H1 (cell line): ENCODE results near the gene NGEF. TPM values are rescaled to one million over a fixed set of nuclear protein-coding genes. Genes with fewer than 3 reads are reported as not detected.
A peak's percentile ranks its signal among the peaks of the same experiment; 100 is the strongest.

Experiments
- CTCF ChIA-PET: fragments of 300-600 bp; sonication (Branson Sonifier 250); formaldehyde crosslinking; loops from one replicate; lab custom pipeline; 2021; ENCODE audit not compliant: partially characterized antibody; lab: Charles Lee
- POLR2A ChIA-PET: fragments of 300-600 bp; sonication (Branson Sonifier 250); formaldehyde crosslinking; loops from one replicate; lab custom pipeline; 2021; ENCODE audit warnings: inconsistent platforms; ENCODE audit not compliant: partially characterized antibody; lab: Charles Lee
- DNase-seq, 2 experiments: peaks; one replicate each; pipeline versions ENCODE4 v3.0.0 to v3.0.0-alpha.2; 2010 to 2022; ENCODE audit warnings: low spot score in 2 of 2, low read depth in 1 of 2, mixed read lengths in 1 of 2
- FAIRE-seq: peaks from 2 replicates; lab custom pipeline; 2011; peaks lifted over from hg19 to GRCh38; lab: Jason Lieb, UNC
- H2AFZ ChIP-seq: 2 replicates; pipeline ENCODE4 v1.8.1; 2012; ENCODE audit warnings: low read length, inconsistent platforms
- H2AK5ac ChIP-seq: 2 replicates; pipeline ENCODE4 v1.6.1; 2013; ENCODE audit warnings: low read depth, low read length
- H2BK120ac ChIP-seq: replicated peaks from 2 replicates; pipeline ENCODE3; 2013; ENCODE audit warnings: low read depth, low read length, inconsistent platforms
- H2BK12ac ChIP-seq: 2 replicates; pipeline ENCODE4 v1.6.1; 2013; ENCODE audit warnings: low read depth, low read length
- H2BK15ac ChIP-seq: 2 replicates; pipeline ENCODE4 v1.6.1; 2013; ENCODE audit warnings: low read length
- H2BK20ac ChIP-seq: 2 replicates; pipeline ENCODE4 v1.6.1; 2013; ENCODE audit warnings: low read length
- H2BK5ac ChIP-seq: 2 replicates; pipeline ENCODE4 v1.6.1; 2013; ENCODE audit warnings: low read depth, low read length
- H3K14ac ChIP-seq: 2 replicates; pipeline ENCODE4 v1.6.1; 2013; ENCODE audit warnings: inconsistent platforms; ENCODE audit not compliant: insufficient read length
- H3K18ac ChIP-seq: 2 replicates; pipeline ENCODE4 v1.6.1; 2013; ENCODE audit warnings: low read length; ENCODE audit errors: extremely low read depth
- H3K23ac ChIP-seq: 2 replicates; pipeline ENCODE4 v1.6.1; 2013; ENCODE audit warnings: inconsistent platforms; ENCODE audit not compliant: insufficient read length
- H3K23me2 ChIP-seq: 2 replicates; pipeline ENCODE4 v1.6.1; 2013; ENCODE audit warnings: low read depth, low read length
- H3K27ac ChIP-seq: 2 replicates; pipeline ENCODE4 v1.6.1; 2011; ENCODE audit warnings: low read depth, low read length, inconsistent platforms
- H3K27me3 ChIP-seq, 4 experiments: replicated peaks in 1 of 4; 1 replicate in 1 of 4; 2 replicates in 3 of 4; pipeline versions ENCODE4 v1.6.1 to v1.8.1; 2011 to 2013; ENCODE audit warnings: low read length in 3 of 4, mild to moderate bottlenecking in 3 of 4, inconsistent platforms in 2 of 4, mixed read lengths in 2 of 4, moderate library complexity in 1 of 4; ENCODE audit not compliant: control insufficient read depth in 3 of 4, insufficient read depth in 3 of 4; ENCODE audit errors: extremely low read depth in 1 of 4
- H3K36me3 ChIP-seq, 4 experiments: 2 replicates each; pipeline versions ENCODE4 v1.6.1 to v1.8.1; 2011 to 2013; ENCODE audit warnings: mild to moderate bottlenecking in 4 of 4, low read length in 3 of 4, moderate library complexity in 2 of 4, control low read depth in 1 of 4, inconsistent platforms in 1 of 4; ENCODE audit not compliant: insufficient read depth in 4 of 4, control insufficient read depth in 2 of 4
- H3K4ac ChIP-seq: replicated peaks from 2 replicates; pipeline ENCODE3; 2013; ENCODE audit warnings: low read length, low read depth, mixed read lengths, inconsistent platforms; ENCODE audit not compliant: insufficient read length
- H3K4me1 ChIP-seq, 4 experiments: replicated peaks in 1 of 4; 1 replicate in 1 of 4; 2 replicates in 3 of 4; pipeline versions ENCODE4 v1.6.1 to v1.8.1; 2011 to 2013; ENCODE audit warnings: low read length in 3 of 4, inconsistent platforms in 2 of 4, mixed read lengths in 1 of 4; ENCODE audit not compliant: insufficient read depth in 4 of 4, control insufficient read depth in 3 of 4
- H3K4me2 ChIP-seq, 2 experiments: 2 replicates each; pipeline versions ENCODE4 v1.6.1 to v1.8.1; 2011 to 2013; ENCODE audit warnings: low read depth in 2 of 2, low read length in 2 of 2, control low read depth in 1 of 2, inconsistent platforms in 1 of 2, mild to moderate bottlenecking in 1 of 2; ENCODE audit not compliant: insufficient read depth in 1 of 2
- H3K4me3 ChIP-seq, 4 experiments: fragments of 200-600, 300-600 bp in 1 of 4; sonication (generic), shearing (Covaris generic), sonication (Bioruptor Twin) in 1 of 4; 2 replicates each; pipeline versions ENCODE4 v1.5.1 to v1.8.1; 2011 to 2016; ENCODE audit warnings: low read length in 4 of 4, low read depth in 3 of 4, control low read depth in 2 of 4, inconsistent platforms in 2 of 4, mild to moderate bottlenecking in 2 of 4, mixed read lengths in 1 of 4, moderate library complexity in 1 of 4; ENCODE audit not compliant: insufficient read depth in 2 of 4; ENCODE audit errors: extremely low read depth in 1 of 4
- H3K56ac ChIP-seq: replicated peaks from 2 replicates; pipeline ENCODE3; 2013; ENCODE audit warnings: low read depth, mild to moderate bottlenecking, mixed read lengths, low read length, inconsistent platforms; ENCODE audit not compliant: insufficient read length
- H3K79me1 ChIP-seq: 2 replicates; pipeline ENCODE4 v1.6.1; 2013; ENCODE audit warnings: low read depth, low read length, control low read depth
- H3K79me2 ChIP-seq, 2 experiments: 2 replicates each; pipeline versions ENCODE4 v1.6.1 to v1.8.1; 2012 to 2013; ENCODE audit warnings: low read length in 2 of 2, mild to moderate bottlenecking in 2 of 2, inconsistent platforms in 1 of 2; ENCODE audit not compliant: insufficient read depth in 2 of 2, control insufficient read depth in 1 of 2
- H3K9ac ChIP-seq, 4 experiments: replicated peaks in 1 of 4; 1 replicate in 1 of 4; 2 replicates in 3 of 4; pipeline versions ENCODE4 v1.6.1 to v1.8.1; 2011 to 2013; ENCODE audit warnings: low read depth in 3 of 4, low read length in 3 of 4, control low read depth in 2 of 4, mild to moderate bottlenecking in 2 of 4, moderate library complexity in 2 of 4, inconsistent platforms in 1 of 4; ENCODE audit errors: extremely low read depth in 1 of 4
- H3K9me3 ChIP-seq, 2 experiments: 2 replicates each; pipeline versions ENCODE4 v1.6.1 to v1.8.1; 2012 to 2013; ENCODE audit warnings: mild to moderate bottlenecking in 2 of 2, moderate library complexity in 2 of 2, control low read depth in 1 of 2, inconsistent platforms in 1 of 2, low read depth in 1 of 2, low read length in 1 of 2, mixed read lengths in 1 of 2; ENCODE audit not compliant: insufficient read depth in 2 of 2
- H4K20me1 ChIP-seq, 2 experiments: replicated peaks in 1 of 2; 2 replicates each; pipeline versions ENCODE3 to v1.8.1; 2011 to 2013; ENCODE audit warnings: inconsistent platforms in 2 of 2, low read length in 2 of 2, mild to moderate bottlenecking in 1 of 2; ENCODE audit not compliant: insufficient read depth in 2 of 2, control insufficient read depth in 1 of 2
- H4K5ac ChIP-seq: 2 replicates; pipeline ENCODE4 v1.6.1; 2013; ENCODE audit warnings: low read length, low read depth, mixed read lengths, inconsistent platforms; ENCODE audit not compliant: insufficient read length
- H4K8ac ChIP-seq: 2 replicates; pipeline ENCODE4 v1.8.0; 2013; ENCODE audit warnings: mild to moderate bottlenecking, moderate library complexity, low read length, inconsistent platforms; ENCODE audit not compliant: insufficient read depth; ENCODE audit errors: extremely low read depth
- H4K91ac ChIP-seq: replicated peaks from 2 replicates; pipeline ENCODE3; 2013; ENCODE audit warnings: low read length, mixed read lengths, inconsistent platforms; ENCODE audit not compliant: insufficient read length
- RNF2 ChIP-seq: fragments of 200-900, 300-1000 bp; sonication (generic); IDR thresholded peaks from 2 replicates; pipeline ENCODE4 v1.7.1; 2016; ENCODE audit warnings: borderline replicate concordance, low read depth, mild to moderate bottlenecking, antibody characterized with exemption, low read length; ENCODE audit not compliant: poor library complexity, severe bottlenecking; ENCODE audit errors: missing control alignments
- WGBS, 2 experiments: shearing (Covaris generic) in 1 of 2; methylation state at CpG; one replicate each; pipeline versions ENCODE4 v1.1.6 to v1.1.7; 2013 to 2015; ENCODE audit warnings: low lambda C conversion rate in 2 of 2, mixed read lengths in 2 of 2, inconsistent platforms in 1 of 2, low coverage in 1 of 2, missing lambda C conversion rate in 1 of 2; ENCODE audit not compliant: insufficient replicate concordance in 2 of 2, insufficient coverage in 1 of 2, insufficient read length in 1 of 2; ENCODE audit errors: extremely low coverage in 1 of 2, missing lambda C conversion rate in 1 of 2; 5-methylcytosine and 5-hydroxymethylcytosine counted together
- polyA plus RNA-seq, 7 experiments: library from polyadenylated mRNA; depleted of rRNA in 3 of 7; stranded (reverse) in 5 of 7; unstranded in 2 of 7; fragments of >200 nt in 5 of 7; fragments of 200-250 nt in 2 of 7; gene quantifications; 1 replicate in 5 of 7; 2 replicates in 1 of 7; 4 replicates in 1 of 7; pipeline versions ENCODE4 v1.2.1 to v1.2.3, GENCODE V29; 2011 to 2013; ENCODE audit warnings: missing spikeins in 2 of 7, mixed read lengths in 2 of 7
- total RNA-seq: library from RNA; stranded (reverse); fragmentation: NEBNext Ultra II Directional; extraction: Animal tissue kit (Norgen Biotek cat#: 25700); gene quantifications from 2 replicates; pipeline ENCODE4 v1.2.1, GENCODE V29; 2021

NGEF gene
- total and polyA plus RNA-seq, 2 of the 8 experiments (the other 6 are each of a cell fraction or from before 2014, with no cell fraction given) = 2.7 to 3.2 TPM

GRCh38 chr2:232974396-232974795 is 38.7 kb downstream of the NGEF start:
- Histone ChIP-seq H3K4me3 (no peak overlapping the region), H3K9ac (peak overlapping the region in 1 of 4 experiments; percentile 6; a peak in 1 of 7 replicates), H2BK120ac (no peak overlapping the region), H4K5ac (no peak overlapping the region), H3K27me3 (no peaks in the 10 kb centered on the region), H3K79me1 (no peaks in the 10 kb centered on the region), H2AK5ac (no peak overlapping the region), H3K4me1 (no peaks in the 10 kb centered on the region; a peak in 1 of 7 replicates), H2BK20ac (no peak overlapping the region), H3K23me2 (no peaks in the 10 kb centered on the region), H3K4ac (no peak overlapping the region), H3K36me3 (no peaks in the 10 kb centered on the region), H3K79me2 (no peaks in the 10 kb centered on the region), H2AFZ (no peak overlapping the region), H3K56ac (no peak overlapping the region), H3K18ac (no peak overlapping the region), H2BK5ac (no peak overlapping the region), H4K8ac (no peak overlapping the region), H3K23ac (no peak overlapping the region), H3K27ac (no peak overlapping the region), H3K14ac (no peak overlapping the region), H3K9me3 (no peaks in the 10 kb centered on the region), H4K91ac (no peak overlapping the region), H3K4me2 (no peak overlapping the region), H4K20me1 (no peaks in the 10 kb centered on the region), H2BK15ac (no peak overlapping the region), H2BK12ac (no peak overlapping the region)
- no peak for TF ChIP-seq RNF2
- POLR2A ChIA-PET = no interaction called here
- WGBS, 2 experiments = 85% methylated on average over 7 of the region's 7 CpGs; no CpG with 5 or more reads in 1 of the 2 experiments
- DNase-seq = no peak
- no peak for FAIRE-seq
- CTCF ChIA-PET = no interaction called here
